Naive thymus-derived CD4-positive, alpha-beta T cell (primary cell): ENCODE results near the gene NRG3. TPM values are rescaled to one million over a fixed set of nuclear protein-coding genes. Genes with fewer than 3 reads are reported as not detected.

ENCODE experiments used
- ATAC-seq: fragments of 150-1000 bp; cut with Tn5 transposase; 2 replicates; pipeline ENCODE4 v1.10.0; 2021; ENCODE audit warnings: mild to moderate bottlenecking, moderate library complexity
- CTCF ChIA-PET: fragments of 350-600 bp; sonication (Branson Sonifier 250); formaldehyde crosslinking; loops from one replicate; lab custom pipeline; 2021; ENCODE audit warnings: antibody characterized with exemption; lab: Charles Lee
- POLR2A ChIA-PET: fragments of 350-600 bp; sonication (Branson Sonifier 250); formaldehyde crosslinking; loops from one replicate; lab custom pipeline; 2021; ENCODE audit warnings: antibody characterized with exemption, inconsistent platforms; lab: Charles Lee
- DNase-seq, 9 donors: peaks; one replicate each; pipeline versions ENCODE4 v3.0.0 to v3.0.0-alpha.2; 2020 to 2022; ENCODE audit warnings: mixed read lengths in 1 of 9
- H3K27ac ChIP-seq: one replicate; pipeline ENCODE4 v1.7.0; 2013; ENCODE audit warnings: mild to moderate bottlenecking, low read depth, low read length, moderate library complexity
- H3K27me3 ChIP-seq, 2 donors: one replicate each; pipeline ENCODE4 v1.7.0; 2013; ENCODE audit warnings: low read length in 2 of 2, mild to moderate bottlenecking in 2 of 2, moderate library complexity in 2 of 2; ENCODE audit not compliant: control insufficient read depth in 2 of 2, insufficient read depth in 2 of 2
- H3K36me3 ChIP-seq, 3 experiments: 1 replicate in 2 of 3; 2 replicates in 1 of 3; pipeline ENCODE4 v1.7.0; 2013; ENCODE audit warnings: low read length in 3 of 3, mild to moderate bottlenecking in 3 of 3, moderate library complexity in 1 of 3; ENCODE audit not compliant: insufficient read depth in 3 of 3, control insufficient read depth in 2 of 3
- H3K4me1 ChIP-seq, 2 donors: one replicate each; pipeline ENCODE4 v1.7.0; 2013; ENCODE audit warnings: low read length in 2 of 2, mild to moderate bottlenecking in 2 of 2, moderate library complexity in 1 of 2; ENCODE audit not compliant: control insufficient read depth in 2 of 2, insufficient read depth in 2 of 2
- H3K4me3 ChIP-seq: 2 replicates; pipeline ENCODE4 v1.7.0; 2013; ENCODE audit warnings: mild to moderate bottlenecking, low read length
- H3K9me3 ChIP-seq, 3 experiments: 1 replicate in 2 of 3; 2 replicates in 1 of 3; pipeline ENCODE4 v1.7.0; 2013; ENCODE audit warnings: low read length in 3 of 3; ENCODE audit not compliant: control insufficient read depth in 2 of 3
- H3K27ac Mint-ChIP-seq, 9 donors: one replicate each; pipeline ENCODE4 v1.8.0; 2020 to 2022; ENCODE audit warnings: mixed read lengths in 9 of 9, mild to moderate bottlenecking in 8 of 9, moderate library complexity in 5 of 9, inconsistent platforms in 2 of 9
- H3K27me3 Mint-ChIP-seq, 5 donors: one replicate each; pipeline ENCODE4 v1.8.0; 2021 to 2022; ENCODE audit warnings: mixed read lengths in 5 of 5, mild to moderate bottlenecking in 1 of 5
- H3K36me3 Mint-ChIP-seq, 5 donors: one replicate each; pipeline ENCODE4 v1.8.0; 2020 to 2022; ENCODE audit warnings: mixed read lengths in 5 of 5, mild to moderate bottlenecking in 3 of 5, inconsistent platforms in 1 of 5
- H3K4me1 Mint-ChIP-seq, 7 donors: one replicate each; pipeline ENCODE4 v1.8.0; 2020 to 2022; ENCODE audit warnings: mixed read lengths in 7 of 7, mild to moderate bottlenecking in 3 of 7, inconsistent platforms in 1 of 7
- H3K4me3 Mint-ChIP-seq, 10 donors: one replicate each; pipeline ENCODE4 v1.8.0; 2020 to 2022; ENCODE audit warnings: mild to moderate bottlenecking in 10 of 10, mixed read lengths in 10 of 10, moderate library complexity in 6 of 10, inconsistent platforms in 2 of 10
- H3K9me3 Mint-ChIP-seq, 11 donors: one replicate each; pipeline ENCODE4 v1.8.0; 2020 to 2022; ENCODE audit warnings: mixed read lengths in 11 of 11, mild to moderate bottlenecking in 4 of 11, inconsistent platforms in 1 of 11, moderate library complexity in 1 of 11
- intact Hi-C, 2 donors: fragments of 100-400 bp; cut with micrococcal nuclease; formaldehyde crosslinking; loops; one replicate each; pipeline ENCODE4 v1.15.1; 2023
- polyA plus RNA-seq, 2 donors: library from polyadenylated mRNA; unstranded; fragments of 300-500 nt; fragmentation: Illumina TruSeq; gene quantifications; one replicate each; pipeline ENCODE4 v1.2.3, GENCODE V29; 2021
- total RNA-seq, 6 experiments: library from RNA in 5 of 6; stranded (reverse) in 5 of 6; gene quantifications; 1 replicate in 5 of 6; 2 replicates in 1 of 6; pipeline ENCODE4 v1.2.3 and lab custom pipeline; 2021 to 2026

Gene NRG3
- total and polyA plus RNA-seq, 7 experiments from 2014 or later, result not detected

GRCh38 chr10:81915504-81915897 is 40.5 kb downstream of the NRG3 start:
- Histone ChIP-seq H3K36me3 (no peaks in the 10 kb centered on the region), H3K27ac (no peak overlapping the region), H3K4me3 (no peak overlapping the region), H3K4me1 (no peaks in the 10 kb centered on the region), H3K9me3 (no peaks in the 10 kb centered on the region), H3K27me3 (no peaks in the 10 kb centered on the region)
- H3K27me3 Mint-ChIP-seq, result peaks cover 0 to 5% (median 0%) of the 10 kb centered on the region in 5 donors
- H3K4me1 Mint-ChIP-seq, result no peaks in the 10 kb centered on the region
- no peak overlapping the region for H3K4me3 Mint-ChIP-seq
- no peak overlapping the region for H3K27ac Mint-ChIP-seq
- no peaks in the 10 kb centered on the region for H3K9me3 Mint-ChIP-seq
- DNase-seq, result no peak
- POLR2A ChIA-PET, result no interaction called here
- intact Hi-C loops, result no loop called here
- CTCF ChIA-PET, result no interaction called here
- H3K36me3 Mint-ChIP-seq, result no peaks in the 10 kb centered on the region
- no peak for ATAC-seq

GRCh38 chr10:81917666-81918065 is 42.7 kb downstream of the NRG3 start:
- ATAC-seq (no peak), DNase-seq (no peak)
- Histone ChIP-seq H3K9me3 (no peaks in the 10 kb centered on the region), H3K4me1 (no peaks in the 10 kb centered on the region), H3K4me3 (no peak overlapping the region), H3K36me3 (no peaks in the 10 kb centered on the region), H3K27me3 (no peaks in the 10 kb centered on the region), H3K27ac (no peak overlapping the region)
- Mint-ChIP-seq H3K4me3 (no peak overlapping the region), H3K36me3 (no peaks in the 10 kb centered on the region), H3K27ac (no peak overlapping the region), H3K27me3 (peaks cover 0 to 1% (median 0%) of the 10 kb centered on the region in 5 donors), H3K4me1 (no peaks in the 10 kb centered on the region), H3K9me3 (no peaks in the 10 kb centered on the region)
- CTCF ChIA-PET, result no interaction called here
- intact Hi-C loops, result no loop called here
- POLR2A ChIA-PET, result interaction anchor here (0.6 kb wide), 1 partner anchor 1299 kb away, joined by 3 read pairs; no protein-coding TSS in a partner anchor

- POLR2A ChIA-PET, result no interaction called here
- DNase-seq (no peak), ATAC-seq (no peak)
- Mint-ChIP-seq H3K27ac (no peak overlapping the region), H3K4me3 (no peak overlapping the region), H3K27me3 (peaks cover 0 to 2% (median 0%) of the 10 kb centered on the region in 5 donors), H3K9me3 (peaks cover 0 to 2% (median 0%) of the 10 kb centered on the region in 11 donors), H3K4me1 (no peaks in the 10 kb centered on the region), H3K36me3 (no peaks in the 10 kb centered on the region)
- H3K27ac ChIP-seq, result no peak overlapping the region
- intact Hi-C loops, result no loop called here
- no peak overlapping the region for H3K4me3 ChIP-seq
- no peaks in the 10 kb centered on the region for H3K36me3 ChIP-seq
- H3K27me3 ChIP-seq, result no peaks in the 10 kb centered on the region
- no peaks in the 10 kb centered on the region for H3K9me3 ChIP-seq
- CTCF ChIA-PET, result no interaction called here
- H3K4me1 ChIP-seq, result no peaks in the 10 kb centered on the region
These were observed 43.8 kb downstream of the NRG3 start for GRCh38 chr10:81918766-81919165.

GRCh38 chr10:81920213-81920829 is 45.3 kb downstream of the NRG3 start:
- intact Hi-C loops, result no loop called here
- ChIA-PET POLR2A (interaction anchor here (0.6 kb wide), 1 partner anchor 1342 kb away, joined by 3 read pairs; no protein-coding TSS in a partner anchor), CTCF (no interaction called here)
- peaks cover 0 to 4% (median 0%) of the 10 kb centered on the region in 5 donors for H3K27me3 Mint-ChIP-seq
- Histone ChIP-seq H3K4me1 (no peaks in the 10 kb centered on the region), H3K36me3 (no peaks in the 10 kb centered on the region), H3K27ac (no peak overlapping the region), H3K9me3 (no peaks in the 10 kb centered on the region), H3K4me3 (no peak overlapping the region), H3K27me3 (no peaks in the 10 kb centered on the region)
- peaks cover 0 to 2% (median 0%) of the 10 kb centered on the region in 11 donors for H3K9me3 Mint-ChIP-seq
- no peak for ATAC-seq
- DNase-seq, result no peak
- H3K4me1 Mint-ChIP-seq, result no peaks in the 10 kb centered on the region
- no peak overlapping the region for H3K4me3 Mint-ChIP-seq
- H3K27ac Mint-ChIP-seq, result no peak overlapping the region
- H3K36me3 Mint-ChIP-seq, result no peaks in the 10 kb centered on the region

GRCh38 chr10:81928119-81928518 is 53.1 kb downstream of the NRG3 start:
- CTCF ChIA-PET, result no interaction called here
- H3K9me3 Mint-ChIP-seq, result peaks cover 0 to 7% (median 0%) of the 10 kb centered on the region in 11 donors
- H3K36me3 Mint-ChIP-seq, result no peaks in the 10 kb centered on the region
- no peak overlapping the region for H3K27ac Mint-ChIP-seq
- Histone ChIP-seq H3K9me3 (no peaks in the 10 kb centered on the region), H3K27ac (no peak overlapping the region), H3K4me1 (no peaks in the 10 kb centered on the region), H3K4me3 (no peak overlapping the region), H3K27me3 (no peaks in the 10 kb centered on the region), H3K36me3 (no peaks in the 10 kb centered on the region)
- POLR2A ChIA-PET, result no interaction called here
- H3K4me3 Mint-ChIP-seq, result no peak overlapping the region
- H3K4me1 Mint-ChIP-seq, result no peaks in the 10 kb centered on the region
- peaks cover 0 to 4% (median 0%) of the 10 kb centered on the region in 5 donors for H3K27me3 Mint-ChIP-seq
- no peak for ATAC-seq
- no peak for DNase-seq
- intact Hi-C loops, result no loop called here

- Histone ChIP-seq H3K27ac (no peak overlapping the region), H3K9me3 (no peaks in the 10 kb centered on the region), H3K4me1 (no peaks in the 10 kb centered on the region), H3K4me3 (no peak overlapping the region), H3K27me3 (no peaks in the 10 kb centered on the region), H3K36me3 (no peaks in the 10 kb centered on the region)
- peaks cover 0 to 1% (median 0%) of the 10 kb centered on the region in 5 donors for H3K36me3 Mint-ChIP-seq
- peaks cover 0 to 6% (median 0%) of the 10 kb centered on the region in 5 donors for H3K27me3 Mint-ChIP-seq
- no peak overlapping the region for H3K27ac Mint-ChIP-seq
- H3K4me3 Mint-ChIP-seq, result no peak overlapping the region
- no peaks in the 10 kb centered on the region for H3K4me1 Mint-ChIP-seq
- ChIA-PET POLR2A (no interaction called here), CTCF (interaction anchor here (0.6 kb wide), 1 partner anchor 41 kb away, joined by 3 read pairs; no protein-coding TSS in a partner anchor)
- H3K9me3 Mint-ChIP-seq, result peaks cover 0 to 5% (median 0%) of the 10 kb centered on the region in 11 donors
- no peak for ATAC-seq
- no peak for DNase-seq
- intact Hi-C loops, result no loop called here
These were observed 68.6 kb downstream of the NRG3 start for GRCh38 chr10:81943583-81943982.

- DNase-seq (no peak), ATAC-seq (no peak)
- Mint-ChIP-seq H3K4me3 (no peak overlapping the region), H3K27me3 (peaks cover 0 to 2% (median 0%) of the 10 kb centered on the region in 5 donors), H3K36me3 (no peaks in the 10 kb centered on the region), H3K9me3 (peaks cover 0 to 8% (median 0%) of the 10 kb centered on the region in 11 donors), H3K4me1 (no peaks in the 10 kb centered on the region), H3K27ac (no peak overlapping the region)
- ChIA-PET POLR2A (no interaction called here), CTCF (no interaction called here)
- Histone ChIP-seq H3K9me3 (no peaks in the 10 kb centered on the region), H3K4me1 (no peaks in the 10 kb centered on the region), H3K36me3 (no peaks in the 10 kb centered on the region), H3K27me3 (no peaks in the 10 kb centered on the region), H3K4me3 (no peak overlapping the region), H3K27ac (no peak overlapping the region)
- intact Hi-C loops, result no loop called here
These were observed 69.6 kb downstream of the NRG3 start for GRCh38 chr10:81944609-81945008.
